OCI-LY3 (cell line): ENCODE results near the gene PPL.

Experiments used
- CTCF ChIP-seq: fragments of 200-600, 300-600 bp; sonication (generic); IDR thresholded peaks from 2 replicates; pipeline ENCODE4 v1.5.1; 2014; ENCODE audit warnings: antibody characterized with exemption, low read length, low read depth
- EZH2phosphoT487 ChIP-seq: fragments of 200-600 bp; shearing (Covaris generic); IDR thresholded peaks from 2 replicates; pipeline ENCODE4 v1.6.1; 2018; ENCODE audit warnings: antibody characterized with exemption, mixed run types, low read depth

DNA sequence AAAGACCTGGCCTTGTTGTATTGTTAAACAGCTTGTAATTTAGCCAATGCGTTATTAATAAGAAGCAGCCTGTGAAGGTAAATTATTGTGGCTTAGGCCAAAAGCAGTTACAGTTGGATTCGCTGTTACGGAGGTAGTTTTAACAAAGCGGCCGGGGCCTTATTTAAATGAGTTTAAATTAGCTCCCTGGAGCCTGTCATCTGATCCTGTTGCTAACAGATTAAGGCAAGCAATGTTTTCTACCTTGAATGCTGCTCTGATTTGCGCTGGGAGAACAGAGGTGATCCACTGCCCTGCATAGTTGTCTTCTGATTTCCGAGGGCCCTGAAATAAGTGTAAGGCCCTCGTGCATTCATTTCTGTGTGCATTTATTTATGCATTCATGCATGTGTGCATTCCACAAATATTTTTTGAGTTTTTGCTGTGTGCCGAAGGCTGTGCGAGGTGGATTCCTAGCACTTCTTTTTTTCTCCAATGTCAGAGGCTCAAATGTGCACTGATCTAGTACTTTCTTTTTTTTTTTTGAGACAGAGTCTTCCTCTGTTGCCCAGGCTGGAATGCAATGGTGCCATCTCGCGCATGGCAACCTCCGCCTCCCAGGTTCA is 32.0 kb upstream of the PPL start:
- TF ChIP-seq CTCF = no peak
- TF ChIP-seq EZH2phosphoT487 = no peak
